SU-DHL-6 (cell line): ENCODE results near the gene XYLB.

Experiments used
- EZH2phosphoT487 ChIP-seq: fragments of 200-600 bp; sonication (generic), shearing (Covaris generic); conservative IDR thresholded peaks from 2 replicates; pipeline ENCODE4 v1.6.1; 2018; ENCODE audit warnings: mild to moderate bottlenecking, antibody characterized with exemption, low read length, moderate library complexity, mixed read lengths
- TF ChIP-seq, protein P1 (sequence below): fragments of 200-600 bp; sonication (generic); IDR thresholded peaks from one replicate; pipeline ENCODE4 v1.5.1; 2017; ENCODE audit warnings: antibody characterized with exemption, mild to moderate bottlenecking, low read length, moderate library complexity; ENCODE audit not compliant: insufficient read depth, poor library complexity, severe bottlenecking

DNA sequence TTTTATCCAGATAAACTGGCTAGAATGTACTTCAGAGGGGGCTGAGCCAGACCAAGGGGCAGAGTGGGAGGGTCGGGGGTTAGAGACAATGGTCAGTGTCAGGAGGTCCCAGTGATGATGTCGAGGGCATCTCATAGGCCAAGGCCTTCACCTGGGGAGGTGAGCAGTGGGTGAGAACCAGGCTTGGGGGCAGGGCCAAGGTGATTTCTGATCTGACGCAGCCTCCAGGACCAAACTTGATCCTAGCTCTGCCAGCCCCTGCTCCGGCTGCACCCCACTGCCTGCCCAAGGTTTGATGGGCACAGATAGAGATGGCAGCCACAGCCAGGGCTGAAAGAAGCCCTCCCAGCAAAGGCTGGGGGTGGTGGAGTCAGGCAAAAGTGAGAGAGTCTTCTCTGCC is 14.9 kb downstream of the XYLB start:
- TF ChIP-seq, protein P1, sequence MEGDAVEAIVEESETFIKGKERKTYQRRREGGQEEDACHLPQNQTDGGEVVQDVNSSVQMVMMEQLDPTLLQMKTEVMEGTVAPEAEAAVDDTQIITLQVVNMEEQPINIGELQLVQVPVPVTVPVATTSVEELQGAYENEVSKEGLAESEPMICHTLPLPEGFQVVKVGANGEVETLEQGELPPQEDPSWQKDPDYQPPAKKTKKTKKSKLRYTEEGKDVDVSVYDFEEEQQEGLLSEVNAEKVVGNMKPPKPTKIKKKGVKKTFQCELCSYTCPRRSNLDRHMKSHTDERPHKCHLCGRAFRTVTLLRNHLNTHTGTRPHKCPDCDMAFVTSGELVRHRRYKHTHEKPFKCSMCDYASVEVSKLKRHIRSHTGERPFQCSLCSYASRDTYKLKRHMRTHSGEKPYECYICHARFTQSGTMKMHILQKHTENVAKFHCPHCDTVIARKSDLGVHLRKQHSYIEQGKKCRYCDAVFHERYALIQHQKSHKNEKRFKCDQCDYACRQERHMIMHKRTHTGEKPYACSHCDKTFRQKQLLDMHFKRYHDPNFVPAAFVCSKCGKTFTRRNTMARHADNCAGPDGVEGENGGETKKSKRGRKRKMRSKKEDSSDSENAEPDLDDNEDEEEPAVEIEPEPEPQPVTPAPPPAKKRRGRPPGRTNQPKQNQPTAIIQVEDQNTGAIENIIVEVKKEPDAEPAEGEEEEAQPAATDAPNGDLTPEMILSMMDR: no peak
- TF ChIP-seq EZH2phosphoT487: no peak
